CD4-positive, CD25-positive, alpha-beta regulatory T cell (primary cell): ENCODE measurements around the gene TIMM44. TPM values are rescaled to one million over a fixed set of nuclear protein-coding genes. Genes with fewer than 3 reads are reported as not detected.

Source experiments
- ATAC-seq, 2 donors: fragments of 150-1000 bp; cut with Tn5 transposase; one replicate each; pipeline ENCODE4 v1.10.0; 2021; ENCODE audit warnings: low read depth in 2 of 2, moderate number of reproducible peaks in 2 of 2, moderate library complexity in 1 of 2
- DNase-seq, 3 donors: peaks; one replicate each; pipeline versions ENCODE4 v3.0.0 to v3.0.0-alpha.2; 2012 to 2022; ENCODE audit warnings: mixed read lengths in 1 of 3
- H3K27ac ChIP-seq: one replicate; pipeline ENCODE4 v1.7.0; 2013; ENCODE audit warnings: mild to moderate bottlenecking, low read length; ENCODE audit not compliant: insufficient read depth, poor library complexity, severe bottlenecking
- H3K27me3 ChIP-seq: one replicate; pipeline ENCODE4 v1.7.0; 2013; ENCODE audit warnings: low read length; ENCODE audit not compliant: control insufficient read depth, insufficient read depth
- H3K36me3 ChIP-seq: one replicate; pipeline ENCODE4 v1.7.0; 2013; ENCODE audit warnings: mild to moderate bottlenecking, low read length, moderate library complexity; ENCODE audit not compliant: control insufficient read depth, insufficient read depth
- H3K4me1 ChIP-seq: 2 replicates; pipeline ENCODE4 v1.7.0; 2013; ENCODE audit warnings: mild to moderate bottlenecking, low read length; ENCODE audit not compliant: insufficient read depth, control insufficient read depth, poor library complexity, severe bottlenecking
- H3K4me3 ChIP-seq: one replicate; pipeline ENCODE4 v1.7.0; 2013; ENCODE audit warnings: low read depth, mild to moderate bottlenecking, low read length, moderate library complexity
- H3K9me3 ChIP-seq, 2 experiments: 1 replicate in 1 of 2; 2 replicates in 1 of 2; pipeline ENCODE4 v1.7.0; 2013; ENCODE audit warnings: low read length in 2 of 2, mild to moderate bottlenecking in 1 of 2, moderate library complexity in 1 of 2; ENCODE audit not compliant: control insufficient read depth in 2 of 2
- H3K27ac Mint-ChIP-seq, 3 donors: one replicate each; pipeline ENCODE4 v1.8.0; 2020 to 2022; ENCODE audit warnings: mild to moderate bottlenecking in 3 of 3, mixed read lengths in 3 of 3, moderate library complexity in 2 of 3
- H3K27me3 Mint-ChIP-seq: one replicate; pipeline ENCODE4 v1.8.0; 2022; ENCODE audit warnings: mild to moderate bottlenecking, mixed read lengths
- H3K36me3 Mint-ChIP-seq: one replicate; pipeline ENCODE4 v1.8.0; 2020; ENCODE audit warnings: mixed read lengths
- H3K4me1 Mint-ChIP-seq, 4 donors: one replicate each; pipeline ENCODE4 v1.8.0; 2020 to 2022; ENCODE audit warnings: mixed read lengths in 4 of 4, mild to moderate bottlenecking in 1 of 4
- H3K4me3 Mint-ChIP-seq, 4 donors: one replicate each; pipeline ENCODE4 v1.8.0; 2020 to 2022; ENCODE audit warnings: mild to moderate bottlenecking in 4 of 4, mixed read lengths in 4 of 4, moderate library complexity in 3 of 4
- H3K9me3 Mint-ChIP-seq, 7 donors: one replicate each; pipeline ENCODE4 v1.8.0; 2020 to 2022; ENCODE audit warnings: mixed read lengths in 7 of 7, mild to moderate bottlenecking in 3 of 7, moderate library complexity in 2 of 7
- polyA plus RNA-seq, 4 donors: library from polyadenylated mRNA; unstranded; fragments of 300-500 nt; fragmentation: Illumina TruSeq; gene quantifications; one replicate each; pipeline ENCODE4 v1.2.3, GENCODE V29; 2021
- total RNA-seq: library from RNA; stranded (reverse); gene quantifications from one replicate; pipeline ENCODE4 v1.2.3, GENCODE V29; 2022

TIMM44 gene
- total and polyA plus RNA-seq, 5 donors from 2014 or later: 14.0 to 72.5 (median 15.0) TPM

DNA sequence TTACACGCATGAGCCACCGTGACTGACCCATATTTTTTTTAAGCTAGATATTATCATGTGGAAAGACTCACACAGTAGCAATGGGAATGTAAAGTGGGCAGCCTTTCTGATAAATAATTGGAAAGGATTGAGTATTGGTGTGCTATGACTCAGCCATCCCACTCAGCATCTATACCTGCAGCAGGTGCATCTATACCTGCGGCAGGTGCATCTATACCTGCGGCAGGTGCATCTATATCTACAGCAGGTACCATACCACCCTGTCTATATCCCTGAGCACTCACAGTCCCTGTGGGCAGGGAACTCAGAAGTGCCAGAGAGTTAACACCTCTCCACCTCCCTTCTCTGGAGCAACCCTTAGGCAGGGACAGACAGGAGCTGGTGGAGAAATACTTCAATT is 60.4 kb downstream of the TIMM44 start:
- no peaks in the 10 kb centered on the region for H3K36me3 Mint-ChIP-seq
- peaks cover 0 to 1% (median 0%) of the 10 kb centered on the region in 7 donors for H3K9me3 Mint-ChIP-seq
- H3K4me3 Mint-ChIP-seq: no peak overlapping the region
- no peaks in the 10 kb centered on the region for H3K9me3 ChIP-seq
- no peaks in the 10 kb centered on the region for H3K27me3 ChIP-seq
- ATAC-seq (no peak), DNase-seq (no peak)
- no peak overlapping the region for H3K4me3 ChIP-seq
- H3K4me1 ChIP-seq: no peaks in the 10 kb centered on the region
- H3K36me3 ChIP-seq: no peaks in the 10 kb centered on the region
- peaks cover 19% of the 10 kb centered on the region for H3K27me3 Mint-ChIP-seq
- H3K4me1 Mint-ChIP-seq: no peaks in the 10 kb centered on the region
- H3K27ac Mint-ChIP-seq: no peak overlapping the region
- H3K27ac ChIP-seq: no peak overlapping the region

DNA sequence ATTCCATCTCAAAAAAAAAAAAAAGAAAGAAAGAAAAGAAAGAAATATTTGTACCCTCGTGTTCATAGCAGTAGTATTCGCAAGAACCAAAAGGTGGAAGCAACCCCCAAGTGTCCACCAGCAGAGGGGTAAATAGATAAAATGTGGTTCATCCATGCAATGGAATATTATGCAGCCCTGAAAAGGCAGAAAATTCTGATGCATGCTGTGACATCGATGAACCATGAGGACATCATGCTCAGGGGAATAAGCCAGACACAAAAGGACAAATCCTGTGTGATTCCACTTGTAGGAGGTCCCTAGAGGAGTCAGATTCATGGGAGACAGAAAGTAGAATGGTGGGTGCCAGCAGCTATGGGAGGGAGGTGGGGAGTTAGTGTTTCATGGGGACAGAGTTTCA is 61.6 kb downstream of the TIMM44 start:
- no peaks in the 10 kb centered on the region for H3K4me1 Mint-ChIP-seq
- peaks cover 12% of the 10 kb centered on the region for H3K27me3 Mint-ChIP-seq
- Histone ChIP-seq H3K36me3 (no peaks in the 10 kb centered on the region), H3K4me3 (no peak overlapping the region), H3K27ac (no peak overlapping the region), H3K4me1 (no peaks in the 10 kb centered on the region), H3K27me3 (no peaks in the 10 kb centered on the region), H3K9me3 (no peaks in the 10 kb centered on the region)
- H3K4me3 Mint-ChIP-seq: no peak overlapping the region
- ATAC-seq (no peak), DNase-seq (no peak)
- H3K36me3 Mint-ChIP-seq: no peaks in the 10 kb centered on the region
- peaks cover 0 to 1% (median 0%) of the 10 kb centered on the region in 7 donors for H3K9me3 Mint-ChIP-seq
- no peak overlapping the region for H3K27ac Mint-ChIP-seq

DNA sequence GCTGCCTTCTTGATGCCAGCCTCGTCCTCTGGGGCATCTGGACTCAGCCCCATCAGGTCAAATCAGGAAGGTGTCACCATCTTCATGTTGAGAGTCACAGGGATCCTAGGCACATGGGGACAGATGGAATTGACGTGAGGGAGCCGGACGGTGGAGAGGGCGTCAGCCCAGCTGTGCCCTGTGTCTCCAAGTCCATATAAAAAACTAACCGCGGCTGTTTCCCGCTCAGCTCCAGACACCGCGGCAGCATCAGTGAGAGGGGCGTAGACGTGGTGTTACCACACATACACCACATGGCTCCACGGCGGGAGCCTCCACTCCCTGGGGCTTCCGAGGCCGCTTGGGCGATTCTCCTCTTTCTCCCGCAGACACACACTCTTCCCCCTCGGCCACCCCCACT is 63.6 kb downstream of the TIMM44 start:
- Mint-ChIP-seq H3K4me3 (no peak overlapping the region), H3K27me3 (peaks cover 16% of the 10 kb centered on the region), H3K27ac (no peak overlapping the region), H3K9me3 (peaks cover 0 to 3% (median 0%) of the 10 kb centered on the region in 7 donors), H3K4me1 (peaks cover 0 to 5% (median 0%) of the 10 kb centered on the region in 4 donors), H3K36me3 (no peaks in the 10 kb centered on the region)
- Histone ChIP-seq H3K4me3 (no peak overlapping the region), H3K9me3 (no peaks in the 10 kb centered on the region), H3K36me3 (no peaks in the 10 kb centered on the region), H3K4me1 (peaks cover 2% of the 10 kb centered on the region), H3K27me3 (peaks cover under 1% of the 10 kb centered on the region), H3K27ac (no peak overlapping the region)
- DNase-seq (no peak), ATAC-seq (no peak)

- peaks cover 0 to 3% (median 0%) of the 10 kb centered on the region in 7 donors for H3K9me3 Mint-ChIP-seq
- H3K27me3 Mint-ChIP-seq: peaks cover 17% of the 10 kb centered on the region
- no peaks in the 10 kb centered on the region for H3K9me3 ChIP-seq
- H3K4me3 Mint-ChIP-seq: no peak overlapping the region
- no peak overlapping the region for H3K4me3 ChIP-seq
- DNase-seq: no peak
- H3K27ac Mint-ChIP-seq: no peak overlapping the region
- no peak for ATAC-seq
- peaks cover 8% of the 10 kb centered on the region for H3K4me1 ChIP-seq
- peaks cover 2% of the 10 kb centered on the region for H3K27me3 ChIP-seq
- H3K4me1 Mint-ChIP-seq: peaks cover 0 to 7% (median 0%) of the 10 kb centered on the region in 4 donors
- no peak overlapping the region for H3K27ac ChIP-seq
- no peaks in the 10 kb centered on the region for H3K36me3 ChIP-seq
- H3K36me3 Mint-ChIP-seq: no peaks in the 10 kb centered on the region
These were observed 64.2 kb downstream of the TIMM44 start for GRCh38 chr19:7879111-7879807.

DNA sequence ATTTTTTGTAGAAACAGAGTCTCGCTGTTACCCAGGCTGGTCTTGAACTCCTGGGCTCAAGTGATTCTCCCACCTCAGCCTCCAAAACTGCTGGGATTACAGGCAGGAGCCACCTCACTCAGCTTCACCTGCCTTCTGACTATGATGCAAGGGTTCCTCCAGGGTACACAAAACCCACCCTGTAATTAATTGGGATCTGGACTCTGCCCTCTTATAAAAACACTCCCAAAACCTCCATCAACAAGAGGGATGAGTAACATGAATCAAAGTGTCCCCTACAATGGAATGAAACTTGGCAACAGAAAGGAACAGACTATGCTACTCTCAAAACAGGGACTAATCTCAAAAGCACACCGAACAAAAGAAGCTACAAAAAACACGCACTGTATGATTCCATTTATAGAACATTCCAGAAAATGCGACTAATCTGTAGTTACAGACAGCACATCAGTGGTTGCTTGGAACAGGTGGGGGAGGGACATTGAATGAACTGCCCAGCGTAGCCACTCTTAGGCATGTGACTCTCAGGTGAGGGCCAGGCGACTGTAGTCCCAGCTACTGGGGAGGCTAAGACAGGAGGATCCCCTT is 66.1 kb downstream of the TIMM44 start:
- peaks cover 26% of the 10 kb centered on the region for H3K27me3 Mint-ChIP-seq
- peaks cover 21% of the 10 kb centered on the region for H3K4me1 ChIP-seq
- H3K27me3 ChIP-seq: peaks cover 2% of the 10 kb centered on the region
- H3K27ac Mint-ChIP-seq: no peak overlapping the region
- DNase-seq (no peak), ATAC-seq (no peak)
- no peak overlapping the region for H3K4me3 ChIP-seq
- H3K36me3 Mint-ChIP-seq: no peaks in the 10 kb centered on the region
- no peaks in the 10 kb centered on the region for H3K36me3 ChIP-seq
- no peaks in the 10 kb centered on the region for H3K9me3 ChIP-seq
- no peak overlapping the region for H3K4me3 Mint-ChIP-seq
- H3K27ac ChIP-seq: no peak overlapping the region
- H3K4me1 Mint-ChIP-seq: peaks cover 0 to 16% (median under 1%) of the 10 kb centered on the region in 4 donors
- H3K9me3 Mint-ChIP-seq: peaks cover 0 to 3% (median 0%) of the 10 kb centered on the region in 7 donors

Other genes starting within 250 kb of the TIMM44 start
- not detected for gene FCER2, start 241.5 kb downstream of the TIMM44 start, total RNA-seq
- gene FCER2, start 241.5 kb downstream of the TIMM44 start, polyA plus RNA-seq: 1 to 10 TPM in 1 of 4 donors, under 1 TPM in 2, not detected in 1; 0.34 to 4.5 (median 0.48) TPM
- gene CLEC4G, start 211.6 kb downstream of the TIMM44 start, total RNA-seq: not detected
- not detected for gene CLEC4G, start 211.6 kb downstream of the TIMM44 start, polyA plus RNA-seq
- not detected for gene CD209, start 196.1 kb downstream of the TIMM44 start, total RNA-seq
- gene CD209, start 196.1 kb downstream of the TIMM44 start, polyA plus RNA-seq: not detected
- gene CLEC4M, start 180.4 kb downstream of the TIMM44 start, total RNA-seq: not detected
- gene CLEC4M, start 180.4 kb downstream of the TIMM44 start, polyA plus RNA-seq: under 1 TPM in 1 of 4 donors, not detected in 3; 0.53 TPM
- 10.2 TPM for gene EVI5L, start 113.4 kb downstream of the TIMM44 start, total RNA-seq
- gene EVI5L, start 113.4 kb downstream of the TIMM44 start, polyA plus RNA-seq: 1 to 10 TPM; 1.9 to 3.0 (median 2.2) TPM
- 0.12 TPM for gene PRR36, start 69.3 kb downstream of the TIMM44 start, total RNA-seq
- gene PRR36, start 69.3 kb downstream of the TIMM44 start, polyA plus RNA-seq: under 1 TPM in 2 of 4 donors, not detected in 2; 0.05 to 0.22 TPM
- not detected for gene LRRC8E, start 55.2 kb downstream of the TIMM44 start, total RNA-seq
- gene LRRC8E, start 55.2 kb downstream of the TIMM44 start, polyA plus RNA-seq: not detected
- 93.4 TPM for gene MAP2K7, start 39.8 kb downstream of the TIMM44 start, total RNA-seq
- 1 to 10 TPM; 1.7 to 3.7 (median 2.6) TPM for gene MAP2K7, start 39.8 kb downstream of the TIMM44 start, polyA plus RNA-seq
- gene TGFBR3L, start 28.8 kb downstream of the TIMM44 start, total RNA-seq: 1.1 TPM
- gene TGFBR3L, start 28.8 kb downstream of the TIMM44 start, polyA plus RNA-seq: not detected
- gene SNAPC2, start 23.3 kb downstream of the TIMM44 start, total RNA-seq: 12.1 TPM
- 10 to 100 TPM; 14.3 to 22.1 (median 17.2) TPM for gene SNAPC2, start 23.3 kb downstream of the TIMM44 start, polyA plus RNA-seq
- gene CTXN1, start 17.5 kb downstream of the TIMM44 start, total RNA-seq: not detected
- not detected for gene CTXN1, start 17.5 kb downstream of the TIMM44 start, polyA plus RNA-seq
- gene ELAVL1, start 62.0 kb upstream of the TIMM44 start, total RNA-seq: 39.6 TPM
- gene ELAVL1, start 62.0 kb upstream of the TIMM44 start, polyA plus RNA-seq: 10 to 100 TPM; 48.0 to 52.0 (median 49.2) TPM
- not detected for gene CCL25, start 109.1 kb upstream of the TIMM44 start, total RNA-seq
- under 1 TPM in 1 of 4 donors, not detected in 3; 0.48 TPM for gene CCL25, start 109.1 kb upstream of the TIMM44 start, polyA plus RNA-seq
- gene FBN3, start 205.9 kb upstream of the TIMM44 start, total RNA-seq: 0.07 TPM
- gene FBN3, start 205.9 kb upstream of the TIMM44 start, polyA plus RNA-seq: not detected